Neural progenitor cell (in vitro differentiated cells): ENCODE measurements around the gene LYZL4.

Experiments used
- EZH2 ChIP-seq: fragments of 200-600 bp; sonication (generic); IDR thresholded peaks from 2 replicates; pipeline ENCODE4 v1.6.1; 2017; ENCODE audit warnings: antibody characterized with exemption, mild to moderate bottlenecking, moderate library complexity
- EZH2phosphoT487 ChIP-seq: fragments of 200-600 bp; sonication (generic); IDR thresholded peaks from 2 replicates; pipeline ENCODE4 v1.6.1; 2017; ENCODE audit warnings: antibody characterized with exemption
- TF ChIP-seq, protein P1 (sequence below): fragments of 200-600 bp; sonication (generic); IDR thresholded peaks from 2 replicates; pipeline ENCODE4 v1.5.1; 2017; ENCODE audit warnings: antibody characterized with exemption, mild to moderate bottlenecking

DNA sequence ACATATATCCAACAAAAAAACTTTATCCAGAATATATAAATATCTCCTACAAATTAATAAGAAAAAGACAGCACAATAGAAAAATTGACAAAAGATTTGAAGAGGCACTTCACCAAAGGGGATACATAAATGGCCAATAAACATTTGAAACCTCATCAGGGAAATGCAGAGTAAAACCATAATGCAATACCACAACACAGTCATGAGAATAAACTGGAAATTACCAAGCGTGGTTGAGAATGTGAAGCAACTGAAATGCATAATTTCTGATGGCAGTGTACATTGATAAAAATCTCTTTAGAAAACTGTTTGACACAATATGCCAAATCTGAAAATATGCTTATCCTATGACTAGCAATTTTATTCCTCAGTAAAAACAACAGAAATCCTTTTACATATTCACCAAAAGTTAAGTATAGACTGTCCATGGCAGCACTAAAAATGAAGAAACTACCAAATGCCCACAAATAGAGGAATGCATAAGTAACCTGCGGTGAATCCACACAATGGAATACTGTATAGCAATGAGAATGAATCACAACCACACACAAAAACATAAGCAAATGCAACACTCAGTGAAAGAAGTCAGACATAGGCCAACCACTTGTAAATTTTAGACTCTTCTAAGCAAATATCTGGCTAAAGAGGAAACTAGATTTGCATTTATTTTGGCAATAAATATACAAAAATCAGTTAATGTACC, 7.9 kb downstream of the LYZL4 start:
- TF ChIP-seq, protein P1, sequence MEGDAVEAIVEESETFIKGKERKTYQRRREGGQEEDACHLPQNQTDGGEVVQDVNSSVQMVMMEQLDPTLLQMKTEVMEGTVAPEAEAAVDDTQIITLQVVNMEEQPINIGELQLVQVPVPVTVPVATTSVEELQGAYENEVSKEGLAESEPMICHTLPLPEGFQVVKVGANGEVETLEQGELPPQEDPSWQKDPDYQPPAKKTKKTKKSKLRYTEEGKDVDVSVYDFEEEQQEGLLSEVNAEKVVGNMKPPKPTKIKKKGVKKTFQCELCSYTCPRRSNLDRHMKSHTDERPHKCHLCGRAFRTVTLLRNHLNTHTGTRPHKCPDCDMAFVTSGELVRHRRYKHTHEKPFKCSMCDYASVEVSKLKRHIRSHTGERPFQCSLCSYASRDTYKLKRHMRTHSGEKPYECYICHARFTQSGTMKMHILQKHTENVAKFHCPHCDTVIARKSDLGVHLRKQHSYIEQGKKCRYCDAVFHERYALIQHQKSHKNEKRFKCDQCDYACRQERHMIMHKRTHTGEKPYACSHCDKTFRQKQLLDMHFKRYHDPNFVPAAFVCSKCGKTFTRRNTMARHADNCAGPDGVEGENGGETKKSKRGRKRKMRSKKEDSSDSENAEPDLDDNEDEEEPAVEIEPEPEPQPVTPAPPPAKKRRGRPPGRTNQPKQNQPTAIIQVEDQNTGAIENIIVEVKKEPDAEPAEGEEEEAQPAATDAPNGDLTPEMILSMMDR, result no peak
- TF ChIP-seq EZH2phosphoT487 (no peak), EZH2 (no peak)
